IPS-18c (cell line): ENCODE measurements around the gene MYADML2.

Source experiments
- H3K4me3 ChIP-seq: 2 replicates; pipeline ENCODE4 v1.7.0; 2013; ENCODE audit warnings: low read depth, mild to moderate bottlenecking, low read length, moderate library complexity; ENCODE audit not compliant: insufficient read depth
- H3K9me3 ChIP-seq: one replicate; pipeline ENCODE4 v1.6.1; 2013; ENCODE audit warnings: mild to moderate bottlenecking, low read length, moderate library complexity; ENCODE audit not compliant: control insufficient read depth, insufficient read depth

MYADML2 gene

DNA sequence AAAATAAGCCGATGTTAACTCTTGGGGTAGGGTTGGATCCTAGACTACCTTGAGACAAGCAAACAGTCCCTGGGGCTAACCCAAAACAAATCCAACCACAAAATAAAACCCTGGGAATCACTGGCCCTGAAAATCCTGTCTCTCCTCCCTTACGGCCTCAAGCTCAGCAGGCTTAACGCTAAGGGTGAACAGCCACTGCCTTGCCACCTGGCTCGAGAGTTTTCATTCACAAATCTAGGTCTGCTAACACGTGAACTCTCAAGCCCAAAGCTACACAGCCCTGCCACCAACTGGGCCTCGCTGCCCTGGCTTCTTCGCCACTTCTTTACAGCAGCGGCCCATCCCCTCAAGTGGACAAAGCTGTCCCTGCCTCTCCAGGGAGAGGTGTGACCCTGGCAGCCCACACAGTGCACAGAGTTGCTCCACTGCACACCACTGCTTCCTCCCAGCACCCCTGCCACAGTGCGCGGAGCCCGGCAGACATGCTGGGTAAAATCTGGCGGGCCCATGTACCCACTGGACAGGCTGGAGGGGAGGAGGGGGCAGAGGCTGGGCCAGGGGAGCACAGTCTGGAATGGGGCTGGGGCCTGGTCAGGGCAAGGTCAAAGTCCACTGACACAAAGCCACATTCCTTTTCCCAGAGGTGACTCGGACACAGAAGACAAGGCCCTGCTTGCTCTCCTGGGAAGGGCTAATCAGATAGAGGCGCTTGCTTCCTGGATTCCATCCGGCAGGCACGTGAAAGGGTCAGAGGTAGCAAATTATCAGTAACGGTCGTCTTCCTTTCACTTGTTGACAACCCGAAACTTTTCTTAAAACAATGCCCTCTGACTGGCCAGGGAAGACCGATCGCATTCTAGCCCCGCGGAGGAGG lies 36.8 kb downstream of the MYADML2 start:
- Histone ChIP-seq H3K9me3 (peaks cover 2% of the 10 kb centered on the region), H3K4me3 (peak overlapping the region; percentile 81)

GRCh38 chr17:81909231-81909630 lies 37.8 kb downstream of the MYADML2 start:
- peaks cover 2% of the 10 kb centered on the region for H3K9me3 ChIP-seq
- H3K4me3 ChIP-seq, result no peak overlapping the region

DNA sequence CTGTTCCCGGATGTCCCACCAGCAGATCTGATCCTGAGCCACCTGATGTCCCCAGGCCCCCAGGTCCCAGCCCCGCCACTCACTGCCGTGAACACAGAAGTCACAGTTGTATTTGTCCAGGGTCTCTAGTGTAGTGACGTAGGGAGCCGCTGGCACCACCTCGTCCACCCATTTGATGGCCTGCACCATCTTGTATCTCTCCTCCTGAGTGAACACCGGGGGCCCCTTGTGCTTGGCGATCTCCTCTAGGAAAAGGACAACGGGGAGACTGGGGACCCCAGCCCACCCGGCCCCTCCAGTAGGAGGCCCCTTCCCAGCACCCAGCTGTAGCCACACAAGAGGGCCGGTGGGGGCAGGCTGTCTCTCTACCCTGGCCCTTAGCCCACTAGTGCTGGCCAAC lies 38.2 kb downstream of the MYADML2 start:
- no peak overlapping the region for H3K4me3 ChIP-seq
- peaks cover 2% of the 10 kb centered on the region for H3K9me3 ChIP-seq

GRCh38 chr17:81907219-81908145 lies 39.6 kb downstream of the MYADML2 start:
- no peak overlapping the region for H3K4me3 ChIP-seq
- H3K9me3 ChIP-seq, result peaks cover 2% of the 10 kb centered on the region

DNA sequence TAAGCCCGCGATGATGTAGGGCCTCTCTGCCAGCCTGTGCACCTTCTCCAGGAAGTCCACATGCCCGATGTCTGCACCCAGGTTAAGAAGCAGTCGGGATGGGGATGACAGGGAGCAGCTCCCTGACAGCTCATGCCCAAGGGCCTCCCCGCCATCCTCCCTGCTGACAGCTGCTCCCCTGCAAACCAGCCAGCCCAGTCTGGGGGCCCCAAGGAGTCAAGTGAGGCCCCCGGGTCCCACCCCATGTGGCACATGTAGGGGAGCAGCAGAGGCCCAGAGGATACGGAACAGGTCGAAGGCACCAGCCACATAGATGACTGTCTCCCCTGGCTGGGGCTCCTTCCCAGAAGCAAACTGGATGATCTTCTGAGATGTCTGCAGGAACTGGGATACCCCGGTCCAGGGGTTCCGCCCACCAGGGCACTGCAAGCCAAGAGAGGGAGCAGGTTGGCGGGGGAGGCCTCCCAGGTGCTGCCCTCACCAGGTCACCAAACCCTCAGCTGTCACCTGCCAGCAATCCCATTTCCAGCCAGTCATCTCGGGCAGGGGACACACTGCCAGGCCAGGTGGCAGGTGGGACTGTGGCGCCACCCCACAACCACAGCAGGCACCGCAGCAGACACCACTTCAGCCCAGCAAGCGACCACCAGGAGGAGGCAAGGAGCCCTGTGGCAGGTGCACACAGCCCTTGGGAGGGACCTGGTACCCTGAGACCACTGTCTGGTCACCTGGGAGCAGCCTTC lies 40.4 kb downstream of the MYADML2 start:
- Histone ChIP-seq H3K9me3 (peaks cover 2% of the 10 kb centered on the region), H3K4me3 (no peak overlapping the region)

DNA sequence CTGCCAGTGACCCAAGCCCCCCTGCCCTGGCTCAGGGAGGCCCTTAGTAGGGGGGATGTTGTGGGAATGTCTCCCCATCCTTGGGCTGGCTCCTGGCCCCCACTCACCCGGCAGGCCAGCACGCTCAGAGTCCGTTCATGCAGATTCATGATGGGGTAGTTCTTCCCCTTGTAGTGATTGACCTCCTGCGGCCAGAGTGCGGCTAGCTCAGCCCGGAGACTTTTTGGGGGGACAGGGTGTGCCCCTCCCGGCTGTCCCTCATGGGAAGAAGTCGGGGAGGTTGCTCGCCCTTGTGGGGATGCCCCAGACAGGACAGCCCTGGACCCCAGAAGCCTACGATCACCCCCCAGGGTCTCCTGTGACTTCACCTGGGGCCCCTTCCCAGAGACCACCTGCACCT lies 41.0 kb downstream of the MYADML2 start:
- Histone ChIP-seq H3K9me3 (peaks cover 2% of the 10 kb centered on the region), H3K4me3 (no peak overlapping the region)

- H3K4me3 ChIP-seq, result no peak overlapping the region
- no peaks in the 10 kb centered on the region for H3K9me3 ChIP-seq
Observed at GRCh38 chr17:81905424-81905875, 41.6 kb downstream of the MYADML2 start.

GRCh38 chr17:81904600-81905423 lies 42.2 kb downstream of the MYADML2 start:
- Histone ChIP-seq H3K9me3 (no peaks in the 10 kb centered on the region), H3K4me3 (no peak overlapping the region)

DNA sequence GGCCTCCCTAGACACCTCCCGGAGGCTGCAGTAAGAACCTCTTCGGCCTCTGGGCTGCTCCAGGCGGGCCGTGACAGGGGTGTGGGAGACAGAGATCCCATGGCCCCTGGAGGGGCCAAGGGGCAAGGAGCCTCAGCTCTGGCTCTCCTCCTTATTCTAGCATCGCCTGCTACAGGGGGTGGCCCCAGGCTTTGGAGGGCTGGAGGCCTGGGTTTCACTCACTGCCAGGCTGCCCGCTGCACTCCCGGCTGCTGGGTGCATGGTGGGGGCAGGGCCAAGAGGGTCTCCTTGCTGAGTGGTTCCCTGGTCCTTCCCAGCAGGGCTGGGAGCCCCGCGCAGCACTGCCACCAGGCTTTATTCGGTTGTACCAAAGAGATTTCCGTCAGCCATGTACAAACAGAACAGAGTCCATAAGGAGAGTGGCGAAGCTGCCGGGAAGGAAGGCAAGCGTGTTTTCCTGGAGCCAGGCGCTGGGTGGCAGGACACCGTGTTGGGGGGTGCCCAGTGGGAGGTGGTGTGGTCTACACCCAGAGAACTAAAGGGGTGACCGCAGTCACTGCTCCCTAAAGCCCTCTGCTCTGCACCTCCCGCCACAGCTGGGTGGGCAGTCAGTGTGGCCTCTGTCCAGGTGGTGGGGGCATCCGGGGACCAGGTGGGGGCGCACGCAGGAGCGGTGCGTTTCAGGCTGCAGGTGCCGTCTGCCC lies 43.0 kb downstream of the MYADML2 start:
- Histone ChIP-seq H3K4me3 (no peak overlapping the region), H3K9me3 (no peaks in the 10 kb centered on the region)

- H3K9me3 ChIP-seq, result no peaks in the 10 kb centered on the region
- no peak overlapping the region for H3K4me3 ChIP-seq
Observed at GRCh38 chr17:81903415-81903831, 43.6 kb downstream of the MYADML2 start.

- Histone ChIP-seq H3K9me3 (no peaks in the 10 kb centered on the region), H3K4me3 (peak overlapping the region; percentile 55)
Observed at GRCh38 chr17:81902653-81903414, 44.2 kb downstream of the MYADML2 start.

DNA sequence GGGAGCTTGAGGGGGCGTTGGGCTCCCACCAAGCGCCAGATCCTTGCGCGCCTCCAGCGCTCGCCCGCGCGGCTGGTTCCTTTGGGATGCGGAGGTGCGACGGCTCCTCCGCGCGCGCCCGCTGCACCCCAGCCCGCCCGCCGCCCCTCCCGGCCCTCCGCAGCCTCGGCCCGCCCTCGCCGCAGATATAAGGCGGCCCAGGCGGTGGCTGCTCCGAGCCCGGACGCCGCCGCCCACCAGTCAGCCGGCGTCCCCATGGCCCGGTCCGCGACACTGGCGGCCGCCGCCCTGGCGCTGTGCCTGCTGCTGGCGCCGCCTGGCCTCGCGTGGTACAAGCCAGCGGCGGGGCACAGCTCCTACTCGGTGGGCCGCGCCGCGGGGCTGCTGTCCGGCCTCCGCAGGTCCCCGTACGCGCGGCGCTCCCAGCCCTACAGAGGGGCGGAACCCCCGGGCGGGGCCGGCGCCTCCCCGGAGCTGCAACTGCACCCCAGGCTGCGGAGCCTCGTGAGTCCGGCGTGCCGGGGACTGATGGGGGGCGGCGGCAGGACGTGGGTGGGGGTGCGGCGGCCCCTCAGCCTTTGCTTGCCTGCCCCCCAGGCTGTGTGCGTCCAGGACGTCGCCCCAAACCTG lies 44.9 kb downstream of the MYADML2 start, which contains the start of gene NPB:
NPB (plus strand) TSS at position 216 of the 630 bp plus-strand sequence; CDS start at position 256, 40 bp downstream.
- H3K4me3 ChIP-seq, result peak within 1 kb of the TSS; percentile 55
- H3K9me3 ChIP-seq, result no peaks in the 10 kb centered on the region

DNA sequence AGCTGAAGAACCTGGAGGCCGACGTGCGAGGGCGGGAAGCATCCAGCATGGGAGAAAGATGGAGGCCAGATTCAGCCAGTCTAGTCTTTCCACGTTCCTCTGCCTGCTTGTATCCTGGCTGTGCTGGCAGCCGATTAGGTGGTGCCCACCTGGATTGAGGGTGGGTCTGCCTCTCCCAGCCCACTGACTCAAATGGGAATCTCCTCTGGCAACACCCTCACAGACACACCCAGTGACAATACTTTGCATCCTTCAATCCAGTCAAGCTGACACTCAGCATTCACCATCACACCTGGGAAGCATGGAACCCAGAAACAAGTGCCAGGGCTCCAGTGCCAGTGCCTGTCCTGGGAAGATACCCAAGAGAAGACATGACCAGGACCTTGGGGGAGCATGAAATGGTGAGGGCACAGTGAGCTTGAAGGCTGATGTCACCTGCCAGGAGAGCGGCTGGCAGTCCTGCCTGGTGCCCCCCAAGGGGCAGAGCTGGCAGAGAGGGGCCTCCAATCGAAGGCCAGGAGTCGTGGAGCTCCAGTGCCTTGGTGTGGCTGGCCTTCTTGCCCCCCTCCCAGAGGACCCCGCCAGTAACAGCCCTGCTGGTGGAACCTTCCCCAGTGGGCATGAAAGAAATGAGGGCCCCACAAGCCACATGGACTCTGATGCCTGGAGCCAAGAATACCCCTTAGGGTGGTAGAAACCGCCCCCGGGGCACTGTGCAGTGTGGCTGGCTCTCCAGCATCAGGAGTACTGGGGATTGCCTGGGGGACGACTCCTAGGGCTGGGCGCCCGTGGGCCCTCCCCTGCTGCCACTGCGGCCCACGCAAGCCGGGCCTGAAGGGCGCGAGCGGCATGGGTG lies 45.6 kb downstream of the MYADML2 start:
- Histone ChIP-seq H3K4me3 (peak overlapping the region; percentile 55; the same call in 1 of the 2 replicates), H3K9me3 (no peaks in the 10 kb centered on the region)

- Histone ChIP-seq H3K4me3 (no peak overlapping the region), H3K9me3 (no peaks in the 10 kb centered on the region)
Observed at GRCh38 chr17:81900181-81900820, 46.7 kb downstream of the MYADML2 start.
